ENCODE data around the gene CCIN.
"Not testable (repeated sequence)": the region's sequence is repeated elsewhere in the genome, so short reads cannot be mapped to it uniquely, and the experiment has no call there.

CCIN gene

GRCh38 chr9:36160126-36160525, 9.1 kb upstream of the CCIN start:
- DNase-seq (ENCODE audit: low spot score): not testable (repeated sequence)

DNA sequence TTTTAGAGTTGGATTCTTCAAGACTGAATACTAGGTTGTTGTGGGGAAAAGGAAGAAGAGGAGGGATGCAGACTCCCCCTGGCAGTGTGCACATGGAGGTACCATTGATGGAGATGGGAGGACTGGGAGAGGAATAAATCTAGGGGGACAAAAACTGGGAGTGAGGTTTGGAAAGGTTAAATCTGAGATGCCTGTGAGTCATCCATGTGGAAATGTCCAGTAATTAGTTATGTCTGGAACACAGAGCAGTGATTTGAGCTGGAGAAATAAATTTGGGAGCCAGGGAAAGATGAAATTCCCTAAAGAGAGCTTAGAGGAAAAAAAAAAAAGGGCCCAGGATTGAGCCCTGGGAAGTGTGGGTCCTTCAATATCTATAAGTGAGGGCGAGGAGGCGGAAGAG, 8.0 kb upstream of the CCIN start:
- no peak for DNase-seq (ENCODE audit: low spot score)

DNA sequence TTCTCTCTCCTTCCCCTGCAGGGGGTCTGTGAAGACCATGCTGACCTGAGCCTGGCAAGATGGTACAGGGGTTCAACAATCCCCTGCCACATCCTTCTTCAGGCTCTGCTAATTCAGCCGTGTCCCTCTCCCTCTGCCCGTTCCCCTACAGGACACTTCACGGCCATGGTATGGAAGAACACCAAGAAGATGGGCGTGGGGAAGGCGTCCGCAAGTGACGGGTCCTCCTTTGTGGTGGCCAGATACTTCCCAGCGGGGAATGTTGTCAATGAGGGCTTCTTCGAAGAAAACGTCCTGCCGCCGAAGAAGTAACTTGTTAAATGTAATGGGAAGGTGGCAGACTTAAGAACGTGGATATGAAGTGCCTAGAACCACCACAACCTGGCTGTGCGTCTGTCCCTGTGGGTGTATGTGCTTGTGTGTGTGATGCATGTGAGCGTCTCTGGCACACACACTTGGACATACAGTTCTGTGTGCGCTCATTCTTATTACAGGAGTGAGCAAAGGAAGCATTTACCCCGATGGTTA, 6.9 kb upstream of the CCIN start:
- DNase-seq (ENCODE audit: low spot score): no peak

GRCh38 chr9:36163049-36163785, 6.0 kb upstream of the CCIN start:
- no peak for DNase-seq (ENCODE audit: low spot score)

- no peak for DNase-seq (ENCODE audit: low spot score)
These were observed 5.4 kb upstream of the CCIN start for GRCh38 chr9:36163786-36164170.

GRCh38 chr9:36164372-36164771, 4.8 kb upstream of the CCIN start:
- DNase-seq (ENCODE audit: low spot score): no peak

- DNase-seq (ENCODE audit: low spot score): no peak
These were observed 4.2 kb upstream of the CCIN start for GRCh38 chr9:36164989-36165388.

DNA sequence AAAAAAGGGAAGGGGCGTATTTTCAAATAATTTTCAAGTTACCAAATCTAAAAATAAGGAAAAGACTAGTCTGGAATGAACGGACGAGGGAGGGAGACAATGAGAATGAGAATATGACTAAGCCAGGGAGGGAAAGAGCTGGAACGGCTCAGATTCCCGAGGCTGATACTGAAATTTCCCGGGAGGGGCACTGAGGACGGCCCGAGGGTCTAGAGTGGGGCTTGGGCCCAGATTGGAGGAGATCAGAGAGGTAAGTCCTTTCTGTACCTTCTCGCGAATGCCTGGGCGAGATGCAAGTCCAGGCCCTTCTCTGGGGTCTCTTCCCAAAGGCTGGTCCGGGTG, 3.4 kb upstream of the CCIN start:
- DNase-seq (ENCODE audit: low spot score): no peak

GRCh38 chr9:36166168-36166927, 2.8 kb upstream of the CCIN start:
- peak; percentile 72 for DNase-seq (ENCODE audit: low spot score)

DNA sequence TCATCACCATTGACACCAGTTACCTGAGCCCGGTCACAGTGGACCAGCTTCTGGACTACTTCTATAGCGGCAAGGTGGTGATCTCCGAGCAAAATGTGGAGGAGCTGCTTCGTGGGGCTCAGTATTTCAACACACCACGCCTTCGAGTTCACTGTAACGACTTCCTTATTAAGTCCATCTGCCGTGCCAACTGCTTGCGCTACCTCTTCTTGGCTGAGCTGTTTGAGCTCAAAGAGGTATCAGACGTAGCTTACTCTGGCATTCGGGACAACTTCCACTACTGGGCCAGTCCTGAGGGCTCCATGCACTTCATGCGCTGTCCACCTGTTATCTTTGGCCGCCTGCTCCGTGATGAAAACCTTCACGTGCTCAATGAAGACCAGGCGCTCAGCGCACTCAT, 520 bp downstream of the CCIN start:
- DNase-seq (ENCODE audit: low spot score): no peak

- no peak for DNase-seq (ENCODE audit: low spot score)
These were observed 1.3 kb downstream of the CCIN start for GRCh38 chr9:36170531-36170930.

- DNase-seq (ENCODE audit: low spot score): no peak
These were observed 4.7 kb downstream of the CCIN start for GRCh38 chr9:36173861-36174260.

GRCh38 chr9:36174271-36174670, 5.1 kb downstream of the CCIN start:
- no peak for DNase-seq (ENCODE audit: low spot score)

DNA sequence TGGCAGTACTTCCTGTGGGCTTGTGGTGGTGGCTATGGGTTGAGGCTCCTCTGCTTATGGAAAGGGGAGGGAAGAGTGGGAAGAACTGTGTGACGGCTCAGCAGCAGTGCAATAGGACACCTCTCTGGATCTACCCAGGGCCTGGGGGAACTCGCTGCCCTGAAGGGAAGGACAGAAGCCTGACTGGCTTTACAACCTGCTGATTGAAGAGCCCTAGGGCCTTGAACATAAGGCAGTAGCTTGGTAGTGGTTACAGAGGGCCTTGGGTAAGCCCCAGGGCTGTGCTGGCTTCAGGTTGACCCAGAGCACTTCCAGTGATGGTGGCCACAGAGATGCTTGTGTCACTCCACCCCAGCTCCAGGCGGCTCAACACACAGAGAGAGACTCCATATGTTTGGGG, 5.5 kb downstream of the CCIN start:
- no peak for DNase-seq (ENCODE audit: low spot score)

DNA sequence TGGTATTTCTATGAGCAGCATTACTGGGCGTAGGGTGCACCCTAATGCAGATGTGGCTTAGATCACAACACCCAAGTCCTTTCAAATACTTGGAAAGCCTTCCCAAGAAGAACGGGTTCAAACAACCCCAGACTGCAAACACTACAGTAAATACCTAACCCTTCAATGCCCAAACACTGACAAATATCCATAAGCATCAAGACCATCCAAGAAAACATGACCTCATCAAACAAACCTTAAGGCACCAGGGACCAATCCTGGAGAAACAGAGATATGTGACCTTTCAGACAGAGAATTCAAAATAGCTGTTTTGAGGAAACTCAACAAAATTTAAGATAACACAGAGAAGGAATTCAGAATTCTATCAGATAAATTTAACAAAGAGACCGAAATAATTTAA, 6.0 kb downstream of the CCIN start:
- not testable (repeated sequence) for DNase-seq (ENCODE audit: low spot score)

- not testable (repeated sequence) for DNase-seq (ENCODE audit: low spot score)
These were observed 7.3 kb downstream of the CCIN start for GRCh38 chr9:36176496-36176895.

DNA sequence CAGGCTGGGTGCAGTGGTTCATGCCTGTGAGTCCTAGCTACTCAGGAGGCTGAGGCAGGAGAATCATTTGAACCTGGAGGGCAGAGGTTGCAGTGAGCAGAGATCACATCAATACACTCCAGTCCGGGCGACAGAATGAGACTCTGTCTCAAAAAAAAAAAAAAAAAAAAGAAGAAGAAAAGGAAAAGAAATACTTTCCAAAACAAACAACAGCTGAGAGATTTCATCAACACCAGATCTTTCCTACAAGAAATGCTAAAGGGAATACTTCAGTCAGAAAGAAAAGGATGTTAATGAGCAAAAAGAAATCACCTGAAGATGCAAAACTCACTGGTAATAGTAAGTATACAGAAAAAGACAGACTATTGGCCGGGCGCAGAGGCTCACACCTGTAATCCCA, 8.4 kb downstream of the CCIN start:
- DNase-seq (ENCODE audit: low spot score): no peak

- DNase-seq (ENCODE audit: low spot score): not testable (repeated sequence)
These were observed 11.1 kb downstream of the CCIN start for GRCh38 chr9:36180243-36180642.

- no peak for DNase-seq (ENCODE audit: low spot score)
These were observed 18.2 kb downstream of the CCIN start for GRCh38 chr9:36187414-36187813.

DNA sequence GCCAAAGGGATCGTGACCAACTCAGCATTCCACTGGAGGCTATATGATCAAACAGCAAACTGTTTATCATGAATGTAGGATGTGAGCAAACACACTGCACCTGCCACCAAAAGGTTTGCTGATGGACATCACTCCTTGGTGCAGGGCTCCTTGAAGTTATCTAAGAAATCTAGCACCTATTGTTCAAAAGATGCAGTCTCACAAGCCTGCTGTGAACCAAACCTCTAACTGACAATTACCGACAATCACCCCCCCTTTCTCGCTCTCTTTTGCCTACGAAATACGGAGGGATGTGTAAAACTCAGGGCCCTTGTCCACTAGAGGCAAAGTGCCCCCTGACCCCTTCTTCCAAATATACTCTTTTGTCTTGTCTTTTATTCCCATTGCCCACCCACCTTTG, 19.0 kb downstream of the CCIN start:
- DNase-seq (ENCODE audit: low spot score): no peak

DNA sequence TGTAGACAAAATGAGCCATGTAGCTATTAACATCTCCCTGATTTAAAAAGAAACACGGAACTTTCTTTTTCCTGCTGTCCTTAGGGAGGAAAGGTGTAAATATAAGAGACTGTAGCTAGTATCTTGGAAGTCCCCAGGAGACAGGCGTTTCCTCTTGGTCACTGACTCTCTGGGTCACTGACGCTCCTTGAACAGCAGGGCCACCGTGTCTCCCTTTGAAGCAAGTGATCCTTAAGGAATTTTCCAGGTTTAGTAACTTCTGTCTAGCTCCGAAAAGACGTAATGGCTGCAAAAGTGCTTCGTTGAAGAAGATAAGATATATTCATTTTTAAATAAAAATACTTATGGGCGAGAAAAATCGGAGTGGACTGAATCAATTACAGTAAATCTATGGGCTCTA, 20.8 kb downstream of the CCIN start:
- DNase-seq (ENCODE audit: low spot score): no peak

DNA sequence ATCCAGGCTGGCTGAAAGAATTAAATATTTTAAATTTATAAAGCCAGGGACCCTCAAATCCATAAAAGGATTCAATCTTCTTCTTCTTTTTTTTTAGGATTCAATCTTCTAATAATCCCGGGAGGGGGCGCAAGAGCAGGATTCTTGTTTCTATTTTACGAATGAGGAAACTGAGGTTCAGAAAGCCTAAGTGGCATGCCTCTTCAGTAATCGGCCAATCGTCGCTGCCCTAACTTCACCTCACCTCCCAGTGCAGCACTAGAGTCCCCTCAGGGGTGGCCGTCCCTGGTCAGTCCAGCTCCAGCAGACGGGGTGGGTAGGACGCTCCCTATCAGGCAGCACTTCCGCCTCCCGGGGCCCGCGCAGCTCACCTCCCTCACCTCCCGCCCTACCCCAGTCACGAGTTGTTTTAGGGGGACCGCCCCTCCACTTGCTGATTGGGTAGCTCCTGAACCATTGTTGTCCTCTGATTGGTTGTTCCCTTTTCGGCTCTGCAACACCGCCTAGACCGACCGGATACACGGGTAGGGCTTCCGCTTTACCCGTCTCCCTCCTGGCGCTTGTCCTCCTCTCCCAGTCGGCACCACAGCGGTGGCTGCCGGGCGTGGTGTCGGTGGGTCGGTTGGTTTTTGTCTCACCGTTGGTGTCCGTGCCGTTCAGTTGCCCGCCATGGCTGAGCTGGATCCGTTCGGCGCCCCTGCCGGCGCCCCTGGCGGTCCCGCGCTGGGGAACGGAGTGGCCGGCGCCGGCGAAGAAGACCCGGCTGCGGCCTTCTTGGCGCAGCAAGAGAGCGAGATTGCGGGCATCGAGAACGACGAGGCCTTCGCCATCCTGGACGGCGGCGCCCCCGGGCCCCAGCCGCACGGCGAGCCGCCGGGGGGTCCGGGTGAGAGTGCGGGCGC, 21.5 kb downstream of the CCIN start, which contains the start of gene CLTA:
Gene CLTA (plus strand): TSS at position 534 of the 902 bp plus-strand sequence. CDS start 136 bp downstream, at position 670.
- DNase-seq (ENCODE audit: low spot score): peak; percentile 98
